Measurements from ENCODE around the gene REV3L.
"Not testable (repeated sequence)": the region's sequence is repeated elsewhere in the genome, so short reads cannot be mapped to it uniquely, and the experiment has no call there.

The REV3L gene

GRCh38 chr6:111291336-111292259, 191.4 kb downstream of the REV3L start:
- no peak for DNase-seq (ENCODE audit: low read depth)

- not testable (repeated sequence) for DNase-seq (ENCODE audit: low read depth)
Observed at GRCh38 chr6:111290689-111291335, 192.2 kb downstream of the REV3L start.

- not testable (repeated sequence) for DNase-seq (ENCODE audit: low read depth)
Observed at GRCh38 chr6:111284356-111284755, 198.7 kb downstream of the REV3L start.

- no peak for DNase-seq (ENCODE audit: low read depth)
Observed at GRCh38 chr6:111283707-111284106, 199.3 kb downstream of the REV3L start.

- no peak for DNase-seq (ENCODE audit: low read depth)
Observed at GRCh38 chr6:111282515-111282914, 200.5 kb downstream of the REV3L start.

- DNase-seq (ENCODE audit: low read depth), result no peak
Observed at GRCh38 chr6:111280445-111280955, 202.5 kb downstream of the REV3L start.

GRCh38 chr6:111278731-111279130, 204.3 kb downstream of the REV3L start:
- no peak for DNase-seq (ENCODE audit: low read depth)

- no peak for DNase-seq (ENCODE audit: low read depth)
Observed at GRCh38 chr6:111277819-111278218, 205.2 kb downstream of the REV3L start.

- no peak for DNase-seq (ENCODE audit: low read depth)
Observed at GRCh38 chr6:111276736-111277135, 206.3 kb downstream of the REV3L start.

- no peak for DNase-seq (ENCODE audit: low read depth)
Observed at GRCh38 chr6:111276335-111276734, 206.7 kb downstream of the REV3L start.

- no peak for DNase-seq (ENCODE audit: low read depth)
Observed at GRCh38 chr6:111274593-111275217, 208.3 kb downstream of the REV3L start.

GRCh38 chr6:111270121-111270520, 212.9 kb downstream of the REV3L start:
- DNase-seq (ENCODE audit: low read depth), result no peak

- no peak for DNase-seq (ENCODE audit: low read depth)
Observed at GRCh38 chr6:111269401-111269970, 213.5 kb downstream of the REV3L start.

GRCh38 chr6:111267764-111268333, 215.2 kb downstream of the REV3L start:
- DNase-seq (ENCODE audit: low read depth), result no peak

- DNase-seq (ENCODE audit: low read depth), result no peak
Observed at GRCh38 chr6:111266276-111266675, 216.7 kb downstream of the REV3L start.

GRCh38 chr6:111265842-111266241, 217.2 kb downstream of the REV3L start:
- no peak for DNase-seq (ENCODE audit: low read depth)

GRCh38 chr6:111263837-111264236, 219.2 kb downstream of the REV3L start:
- no peak for DNase-seq (ENCODE audit: low read depth)

GRCh38 chr6:111260570-111261298, 222.3 kb downstream of the REV3L start:
- no peak for DNase-seq (ENCODE audit: low read depth)

GRCh38 chr6:111259089-111259831, 223.8 kb downstream of the REV3L start:
- peak; percentile 99 for DNase-seq (ENCODE audit: low read depth)

- no peak for DNase-seq (ENCODE audit: low read depth)
Observed at GRCh38 chr6:111258615-111259088, 224.4 kb downstream of the REV3L start.

Data from activated gamma-delta T cell treated with anti-CD3 and anti-CD28 coated beads, Interleukin-2, amount 50 U/mL, for 16 hours (primary cell).